Nephron (organoid): Measurements from ENCODE around the gene C1QC.

Experiments
- H3K27ac Mint-ChIP-seq, 3 experiments: 2 replicates each; pipeline ENCODE4 v1.8.0; 2020; ENCODE audit warnings: mixed read lengths in 3 of 3, mild to moderate bottlenecking in 2 of 3, moderate library complexity in 1 of 3
- H3K27me3 Mint-ChIP-seq: 2 replicates; pipeline ENCODE4 v1.8.0; 2021; ENCODE audit warnings: low read depth, mild to moderate bottlenecking, moderate library complexity, mixed read lengths
- H3K36me3 Mint-ChIP-seq: 2 replicates; pipeline ENCODE4 v1.8.0; 2020; ENCODE audit warnings: low read depth, mixed read lengths
- H3K4me1 Mint-ChIP-seq: 2 replicates; pipeline ENCODE4 v1.8.0; 2020; ENCODE audit warnings: mixed read lengths
- H3K4me3 Mint-ChIP-seq, 3 experiments: 2 replicates each; pipeline ENCODE4 v1.8.0; 2020; ENCODE audit warnings: mild to moderate bottlenecking in 3 of 3, mixed read lengths in 3 of 3, moderate library complexity in 2 of 3
- H3K9me3 Mint-ChIP-seq: 2 replicates; pipeline ENCODE4 v1.8.0; 2020; ENCODE audit warnings: mixed read lengths
- TF ChIP-seq, protein P1 (sequence below), 3 experiments: fragments of 200-600 bp; sonication (generic); IDR thresholded peaks; one replicate each; pipeline ENCODE4 v1.5.0; 2021; ENCODE audit warnings: antibody characterized with exemption in 3 of 3; ENCODE audit not compliant: unreplicated experiment in 3 of 3

Gene C1QC

DNA sequence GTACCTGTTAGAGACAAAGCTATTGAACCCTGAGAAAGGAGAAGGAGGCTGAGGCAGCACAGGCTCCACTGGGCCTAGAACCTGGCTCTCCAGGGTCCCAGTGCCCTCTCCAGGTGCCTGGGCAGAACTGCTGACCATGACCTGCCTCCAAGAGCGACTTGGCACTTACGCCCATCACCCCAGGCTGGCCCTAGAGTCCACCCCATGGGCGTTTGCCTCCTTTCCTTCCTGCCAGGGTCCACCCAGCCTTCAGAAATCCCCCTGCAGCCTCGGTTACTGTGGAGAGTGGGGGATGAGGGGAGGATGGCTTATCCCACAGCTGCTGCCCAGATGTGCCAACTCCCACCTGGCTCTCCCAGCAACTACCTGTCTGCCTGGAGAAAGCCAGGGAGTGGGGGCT lies 21.7 kb upstream of the C1QC start:
- H3K36me3 Mint-ChIP-seq, result no peaks in the 10 kb centered on the region
- TF ChIP-seq, protein P1, sequence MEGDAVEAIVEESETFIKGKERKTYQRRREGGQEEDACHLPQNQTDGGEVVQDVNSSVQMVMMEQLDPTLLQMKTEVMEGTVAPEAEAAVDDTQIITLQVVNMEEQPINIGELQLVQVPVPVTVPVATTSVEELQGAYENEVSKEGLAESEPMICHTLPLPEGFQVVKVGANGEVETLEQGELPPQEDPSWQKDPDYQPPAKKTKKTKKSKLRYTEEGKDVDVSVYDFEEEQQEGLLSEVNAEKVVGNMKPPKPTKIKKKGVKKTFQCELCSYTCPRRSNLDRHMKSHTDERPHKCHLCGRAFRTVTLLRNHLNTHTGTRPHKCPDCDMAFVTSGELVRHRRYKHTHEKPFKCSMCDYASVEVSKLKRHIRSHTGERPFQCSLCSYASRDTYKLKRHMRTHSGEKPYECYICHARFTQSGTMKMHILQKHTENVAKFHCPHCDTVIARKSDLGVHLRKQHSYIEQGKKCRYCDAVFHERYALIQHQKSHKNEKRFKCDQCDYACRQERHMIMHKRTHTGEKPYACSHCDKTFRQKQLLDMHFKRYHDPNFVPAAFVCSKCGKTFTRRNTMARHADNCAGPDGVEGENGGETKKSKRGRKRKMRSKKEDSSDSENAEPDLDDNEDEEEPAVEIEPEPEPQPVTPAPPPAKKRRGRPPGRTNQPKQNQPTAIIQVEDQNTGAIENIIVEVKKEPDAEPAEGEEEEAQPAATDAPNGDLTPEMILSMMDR (IDR thresholded peaks at IDR 0.05; ENCODE audit: unreplicated experiment in 3 of 3), result no peak
- H3K27ac Mint-ChIP-seq, result no peak overlapping the region
- peaks cover 89% of the 10 kb centered on the region for H3K27me3 Mint-ChIP-seq
- H3K9me3 Mint-ChIP-seq, result no peaks in the 10 kb centered on the region
- H3K4me1 Mint-ChIP-seq, result no peaks in the 10 kb centered on the region
- no peak overlapping the region for H3K4me3 Mint-ChIP-seq

DNA sequence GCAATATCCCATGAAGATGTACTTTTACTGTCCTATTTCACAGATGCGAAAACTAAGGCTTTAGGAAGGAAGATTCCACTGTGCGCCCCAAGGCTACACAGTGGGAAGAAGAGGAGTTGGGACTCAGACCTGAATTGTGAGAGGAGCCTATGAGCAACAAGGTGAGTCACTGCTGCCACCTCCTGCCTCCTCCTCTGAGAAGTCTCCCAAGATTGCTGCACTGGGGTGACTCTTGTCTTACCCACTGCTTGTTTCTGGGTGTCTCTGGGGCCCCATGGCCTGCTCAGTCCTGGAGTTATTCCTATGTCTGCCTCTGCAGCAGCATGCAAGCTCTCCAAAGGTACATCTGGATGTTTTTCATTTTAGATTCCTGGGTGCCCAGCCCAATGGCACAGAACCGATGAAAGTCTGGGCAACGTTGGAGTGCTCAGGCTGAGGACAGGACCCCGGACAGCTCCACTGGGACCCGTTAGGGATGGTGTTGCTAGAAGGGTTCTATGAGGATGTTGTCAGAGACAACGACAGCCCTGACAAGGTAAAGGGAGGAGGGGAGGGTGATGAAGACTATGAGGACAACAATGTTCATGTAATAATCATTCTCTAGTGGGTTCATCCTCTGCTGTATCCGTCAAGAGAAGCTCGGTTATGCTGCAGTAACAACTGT lies 18.0 kb upstream of the C1QC start:
- TF ChIP-seq, protein P1 (IDR thresholded peaks at IDR 0.05; ENCODE audit: unreplicated experiment in 3 of 3), result no peak
- peaks cover 3% of the 10 kb centered on the region for H3K9me3 Mint-ChIP-seq
- no peak overlapping the region for H3K27ac Mint-ChIP-seq
- no peaks in the 10 kb centered on the region for H3K4me1 Mint-ChIP-seq
- H3K36me3 Mint-ChIP-seq, result no peaks in the 10 kb centered on the region
- no peak overlapping the region for H3K4me3 Mint-ChIP-seq
- H3K27me3 Mint-ChIP-seq, result peaks cover 90% of the 10 kb centered on the region

DNA sequence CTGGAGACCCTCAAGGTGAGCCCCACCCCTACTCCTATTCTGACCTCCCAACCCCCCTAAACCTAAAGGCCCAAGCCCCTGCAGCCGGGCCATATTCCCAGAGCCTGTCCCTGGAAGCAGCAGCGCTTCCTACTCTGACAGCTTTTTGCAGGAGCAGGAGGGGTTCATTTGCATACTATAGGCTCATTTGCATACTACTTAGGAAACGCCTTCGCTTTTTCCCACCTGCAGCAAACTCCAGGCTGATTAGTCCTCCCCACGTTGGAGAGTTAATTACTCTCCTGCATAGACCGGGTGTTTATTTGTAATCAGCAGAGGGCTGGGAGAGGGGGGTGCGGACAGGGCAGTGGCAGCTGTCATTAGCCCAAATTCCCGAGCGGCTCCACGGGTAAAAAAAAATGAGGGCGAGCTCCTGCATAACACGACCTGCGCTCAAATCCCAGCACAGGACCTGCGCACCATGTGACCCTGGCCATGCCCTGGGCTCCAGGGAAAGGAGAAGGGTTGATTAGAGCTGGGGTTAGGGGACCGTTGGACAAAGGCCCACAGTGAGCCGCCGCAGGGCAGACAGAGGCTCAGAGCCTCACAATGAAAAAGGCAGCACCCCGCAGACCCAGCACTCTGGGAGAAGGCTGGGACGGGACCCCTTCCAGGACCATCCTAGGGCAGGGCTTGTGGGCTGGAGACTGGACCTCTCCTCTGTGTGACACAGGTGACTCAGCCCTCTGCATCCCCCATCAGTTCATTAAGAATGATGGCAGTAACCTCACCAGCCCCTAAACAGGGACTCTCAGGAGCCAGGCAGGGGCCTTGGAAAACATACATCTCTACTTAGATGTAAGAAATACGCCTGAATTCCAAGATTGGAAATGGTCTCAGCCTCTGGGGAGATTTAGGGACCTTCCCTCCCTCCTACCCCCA lies 16.9 kb upstream of the C1QC start:
- Mint-ChIP-seq H3K4me3 (no peak overlapping the region), H3K27ac (no peak overlapping the region), H3K27me3 (peaks cover 93% of the 10 kb centered on the region), H3K4me1 (no peaks in the 10 kb centered on the region), H3K36me3 (no peaks in the 10 kb centered on the region), H3K9me3 (peaks cover 3% of the 10 kb centered on the region)
- TF ChIP-seq, protein P1 (IDR thresholded peaks at IDR 0.05; ENCODE audit: unreplicated experiment in 3 of 3), result no peak

DNA sequence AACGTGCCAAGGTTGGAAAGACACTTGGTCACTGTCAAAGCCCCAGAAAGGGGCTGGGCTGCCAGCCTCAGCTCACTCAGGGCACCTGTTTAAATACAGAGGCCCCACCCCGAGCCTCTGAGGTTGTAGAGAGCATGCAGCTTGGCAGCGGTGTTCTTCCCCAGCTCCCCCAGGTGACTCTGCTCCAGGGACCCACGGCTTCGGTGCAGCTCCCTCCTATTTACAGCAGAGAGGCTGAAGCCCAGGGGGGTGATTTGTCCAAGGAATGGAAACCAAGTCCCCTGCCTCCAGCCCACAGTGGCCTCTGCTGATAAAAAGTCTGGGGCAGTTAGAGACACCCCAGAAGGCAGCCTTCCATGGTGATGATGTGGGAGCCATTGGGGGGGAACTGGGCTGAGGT lies 16.1 kb upstream of the C1QC start:
- Mint-ChIP-seq H3K9me3 (peaks cover 3% of the 10 kb centered on the region), H3K4me3 (no peak overlapping the region), H3K4me1 (no peaks in the 10 kb centered on the region), H3K36me3 (no peaks in the 10 kb centered on the region), H3K27ac (no peak overlapping the region), H3K27me3 (peaks cover 94% of the 10 kb centered on the region)
- TF ChIP-seq, protein P1 (IDR thresholded peaks at IDR 0.05; ENCODE audit: unreplicated experiment in 3 of 3), result no peak

DNA sequence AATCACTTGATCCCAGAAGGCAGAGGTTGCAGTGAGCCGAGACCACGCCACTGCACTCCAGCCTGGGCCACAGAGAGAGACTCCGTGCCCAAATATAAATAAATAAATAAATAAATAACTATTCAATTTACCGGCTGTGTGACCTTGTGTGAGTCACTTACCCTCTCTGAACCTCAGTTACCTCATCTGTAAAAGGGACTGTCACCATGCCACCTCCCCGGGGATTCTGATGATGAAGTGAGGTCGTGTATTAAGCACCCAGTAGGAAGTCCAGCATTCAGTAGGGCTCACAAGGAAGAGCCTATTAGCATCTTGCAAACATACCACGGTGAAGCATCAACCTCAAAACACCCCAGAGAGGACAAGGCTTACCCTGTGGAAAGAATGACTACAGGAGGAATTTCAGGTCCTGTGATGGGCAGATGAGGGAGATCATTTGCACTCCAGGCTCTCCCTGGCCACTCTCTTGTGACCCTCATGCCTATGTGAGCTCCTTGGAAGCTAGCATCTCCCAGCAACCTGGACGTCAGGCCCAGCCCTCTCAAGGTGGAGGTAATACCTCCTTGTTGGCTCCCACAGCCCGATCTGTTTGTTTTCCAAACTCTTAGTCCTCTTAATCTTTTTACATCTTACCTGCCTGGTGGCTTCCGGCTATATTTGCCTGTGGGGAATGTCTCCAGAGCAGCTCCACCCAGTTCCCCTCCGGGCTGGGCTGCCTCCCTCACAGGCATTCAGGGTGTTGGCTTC lies 14.6 kb upstream of the C1QC start:
- H3K4me1 Mint-ChIP-seq, result no peaks in the 10 kb centered on the region
- no peaks in the 10 kb centered on the region for H3K36me3 Mint-ChIP-seq
- TF ChIP-seq, protein P1 (IDR thresholded peaks at IDR 0.05; ENCODE audit: unreplicated experiment in 3 of 3), result no peak
- no peak overlapping the region for H3K27ac Mint-ChIP-seq
- no peak overlapping the region for H3K4me3 Mint-ChIP-seq
- H3K27me3 Mint-ChIP-seq, result peaks cover 87% of the 10 kb centered on the region
- H3K9me3 Mint-ChIP-seq, result peaks cover 3% of the 10 kb centered on the region
